SK-N-SH treated with all-trans-retinoic acid at 6 μM for 48 hours (cell line): ENCODE results near the gene MOCOS.

ENCODE experiments used
- PATZ1 ChIP-seq: fragments of 250-450 bp; sonication (Bioruptor Pico); IDR thresholded peaks from 2 replicates; pipeline ENCODE4 v1.8.0; 2020; ENCODE audit warnings: mild to moderate bottlenecking, moderate library complexity, borderline replicate concordance
- SNAI2 ChIP-seq: fragments of 250-450 bp; sonication (Bioruptor Pico); IDR thresholded peaks from 2 replicates; pipeline ENCODE4 v1.5.0; 2020; ENCODE audit warnings: mild to moderate bottlenecking, moderate library complexity
- TOX ChIP-seq: fragments of 250-450 bp; sonication (Bioruptor Pico); IDR thresholded peaks from 2 replicates; pipeline ENCODE4 v1.8.0; 2021; ENCODE audit warnings: mild to moderate bottlenecking, moderate library complexity, borderline replicate concordance
- ZFP3 ChIP-seq: fragments of 250-450 bp; sonication (Bioruptor Pico); IDR thresholded peaks from 2 replicates; pipeline ENCODE4 v1.5.0; 2020; ENCODE audit warnings: mild to moderate bottlenecking, moderate library complexity
- TF ChIP-seq, protein P1 (sequence below): fragments of 250-450 bp; sonication (Bioruptor Pico); IDR thresholded peaks from 2 replicates; pipeline ENCODE4 v1.5.1; 2020; ENCODE audit warnings: low read depth, mild to moderate bottlenecking, moderate library complexity
- TF ChIP-seq, protein P2 (sequence below): fragments of 250-450 bp; sonication (Bioruptor Pico); IDR thresholded peaks from 2 replicates; pipeline ENCODE4 v1.5.0; 2020; ENCODE audit warnings: mild to moderate bottlenecking, moderate library complexity

GRCh38 chr18:36139245-36139644, 48.1 kb upstream of the MOCOS start:
- TF ChIP-seq PATZ1 (no peak), SNAI2 (CRISPR knock-in tag) (no peak), TOX (no peak), ZFP3 (CRISPR knock-in tag) (no peak)
- TF ChIP-seq, protein P1, sequence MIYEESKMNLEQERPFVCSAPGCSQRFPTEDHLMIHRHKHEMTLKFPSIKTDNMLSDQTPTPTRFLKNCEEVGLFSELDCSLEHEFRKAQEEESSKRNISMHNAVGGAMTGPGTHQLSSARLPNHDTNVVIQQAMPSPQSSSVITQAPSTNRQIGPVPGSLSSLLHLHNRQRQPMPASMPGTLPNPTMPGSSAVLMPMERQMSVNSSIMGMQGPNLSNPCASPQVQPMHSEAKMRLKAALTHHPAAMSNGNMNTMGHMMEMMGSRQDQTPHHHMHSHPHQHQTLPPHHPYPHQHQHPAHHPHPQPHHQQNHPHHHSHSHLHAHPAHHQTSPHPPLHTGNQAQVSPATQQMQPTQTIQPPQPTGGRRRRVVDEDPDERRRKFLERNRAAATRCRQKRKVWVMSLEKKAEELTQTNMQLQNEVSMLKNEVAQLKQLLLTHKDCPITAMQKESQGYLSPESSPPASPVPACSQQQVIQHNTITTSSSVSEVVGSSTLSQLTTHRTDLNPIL, result no peak
- TF ChIP-seq, protein P2, sequence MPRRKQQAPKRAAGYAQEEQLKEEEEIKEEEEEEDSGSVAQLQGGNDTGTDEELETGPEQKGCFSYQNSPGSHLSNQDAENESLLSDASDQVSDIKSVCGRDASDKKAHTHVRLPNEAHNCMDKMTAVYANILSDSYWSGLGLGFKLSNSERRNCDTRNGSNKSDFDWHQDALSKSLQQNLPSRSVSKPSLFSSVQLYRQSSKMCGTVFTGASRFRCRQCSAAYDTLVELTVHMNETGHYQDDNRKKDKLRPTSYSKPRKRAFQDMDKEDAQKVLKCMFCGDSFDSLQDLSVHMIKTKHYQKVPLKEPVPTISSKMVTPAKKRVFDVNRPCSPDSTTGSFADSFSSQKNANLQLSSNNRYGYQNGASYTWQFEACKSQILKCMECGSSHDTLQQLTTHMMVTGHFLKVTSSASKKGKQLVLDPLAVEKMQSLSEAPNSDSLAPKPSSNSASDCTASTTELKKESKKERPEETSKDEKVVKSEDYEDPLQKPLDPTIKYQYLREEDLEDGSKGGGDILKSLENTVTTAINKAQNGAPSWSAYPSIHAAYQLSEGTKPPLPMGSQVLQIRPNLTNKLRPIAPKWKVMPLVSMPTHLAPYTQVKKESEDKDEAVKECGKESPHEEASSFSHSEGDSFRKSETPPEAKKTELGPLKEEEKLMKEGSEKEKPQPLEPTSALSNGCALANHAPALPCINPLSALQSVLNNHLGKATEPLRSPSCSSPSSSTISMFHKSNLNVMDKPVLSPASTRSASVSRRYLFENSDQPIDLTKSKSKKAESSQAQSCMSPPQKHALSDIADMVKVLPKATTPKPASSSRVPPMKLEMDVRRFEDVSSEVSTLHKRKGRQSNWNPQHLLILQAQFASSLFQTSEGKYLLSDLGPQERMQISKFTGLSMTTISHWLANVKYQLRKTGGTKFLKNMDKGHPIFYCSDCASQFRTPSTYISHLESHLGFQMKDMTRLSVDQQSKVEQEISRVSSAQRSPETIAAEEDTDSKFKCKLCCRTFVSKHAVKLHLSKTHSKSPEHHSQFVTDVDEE (CRISPR knock-in tag), result no peak
